ENCODE data around the gene RCE1.

DNA sequence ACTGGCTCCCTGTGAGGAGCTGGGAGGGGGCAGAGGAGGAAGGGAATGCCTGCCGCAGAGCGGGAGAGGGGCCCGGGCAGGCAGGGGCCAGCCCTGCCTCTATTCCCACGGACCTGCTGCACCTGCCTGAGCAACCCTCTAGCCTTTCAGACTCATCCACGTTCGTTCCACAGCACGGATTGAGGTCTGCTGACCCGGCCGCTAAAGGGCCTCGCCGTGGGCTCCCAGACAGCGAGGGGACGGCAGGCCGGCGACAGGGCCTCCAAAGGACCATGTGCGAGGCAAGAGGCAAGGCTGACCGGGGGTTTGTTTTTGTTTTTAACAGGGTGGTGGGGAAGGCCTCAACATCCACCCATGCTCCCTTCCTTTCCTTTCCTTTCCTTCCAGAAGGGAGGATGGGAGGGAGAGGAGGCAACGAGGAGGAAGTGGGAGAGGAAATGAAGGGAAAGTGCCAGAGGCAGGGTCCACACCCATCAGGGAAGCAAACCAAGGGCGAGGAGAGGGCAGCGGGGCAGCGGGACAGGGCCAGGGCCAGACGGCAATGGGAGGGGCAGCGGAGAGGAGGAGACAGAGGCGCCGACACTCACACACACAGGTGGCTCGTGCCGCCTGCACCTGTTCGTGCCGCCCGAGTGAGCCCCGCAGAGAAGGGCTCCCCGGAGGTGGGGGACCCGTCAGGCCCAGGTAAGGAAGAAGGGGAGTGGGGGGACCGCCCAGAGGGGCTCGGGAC is 21.1 kb downstream of the RCE1 start:
- TF ChIP-seq, protein P1, sequence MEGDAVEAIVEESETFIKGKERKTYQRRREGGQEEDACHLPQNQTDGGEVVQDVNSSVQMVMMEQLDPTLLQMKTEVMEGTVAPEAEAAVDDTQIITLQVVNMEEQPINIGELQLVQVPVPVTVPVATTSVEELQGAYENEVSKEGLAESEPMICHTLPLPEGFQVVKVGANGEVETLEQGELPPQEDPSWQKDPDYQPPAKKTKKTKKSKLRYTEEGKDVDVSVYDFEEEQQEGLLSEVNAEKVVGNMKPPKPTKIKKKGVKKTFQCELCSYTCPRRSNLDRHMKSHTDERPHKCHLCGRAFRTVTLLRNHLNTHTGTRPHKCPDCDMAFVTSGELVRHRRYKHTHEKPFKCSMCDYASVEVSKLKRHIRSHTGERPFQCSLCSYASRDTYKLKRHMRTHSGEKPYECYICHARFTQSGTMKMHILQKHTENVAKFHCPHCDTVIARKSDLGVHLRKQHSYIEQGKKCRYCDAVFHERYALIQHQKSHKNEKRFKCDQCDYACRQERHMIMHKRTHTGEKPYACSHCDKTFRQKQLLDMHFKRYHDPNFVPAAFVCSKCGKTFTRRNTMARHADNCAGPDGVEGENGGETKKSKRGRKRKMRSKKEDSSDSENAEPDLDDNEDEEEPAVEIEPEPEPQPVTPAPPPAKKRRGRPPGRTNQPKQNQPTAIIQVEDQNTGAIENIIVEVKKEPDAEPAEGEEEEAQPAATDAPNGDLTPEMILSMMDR (IDR thresholded peaks at IDR 0.05) = no peak
- TF ChIP-seq POLR2A (IDR thresholded peaks at IDR 0.05) = no peak
